Upper lobe of right lung (tissue), 1 donor: ENCODE data around the gene PDE7B. TPM values are rescaled to one million over a fixed set of nuclear protein-coding genes. Genes with fewer than 3 reads are reported as not detected.

Experiments
- ATAC-seq: fragments of 200-7000 bp; cut with Tn5 transposase; one replicate; pipeline ENCODE4 v1.9.1; 2020; ENCODE audit warnings: mild to moderate bottlenecking, moderate library complexity
- DNase-seq: peaks from one replicate; pipeline ENCODE4 v3.0.0-alpha.2; 2020
- H3K27ac ChIP-seq: fragments of 200-600 bp; one replicate; pipeline ENCODE4 v1.8.0; 2022
- H3K27me3 ChIP-seq: fragments of 200-600 bp; one replicate; pipeline ENCODE4 v1.8.0; 2022; ENCODE audit warnings: mild to moderate bottlenecking
- H3K36me3 ChIP-seq: fragments of 200-600 bp; one replicate; pipeline ENCODE4 v1.8.0; 2022
- H3K4me1 ChIP-seq: fragments of 200-600 bp; one replicate; pipeline ENCODE4 v1.8.0; 2022
- H3K4me3 ChIP-seq: fragments of 200-600 bp; one replicate; pipeline ENCODE4 v1.8.0; 2022; ENCODE audit warnings: mild to moderate bottlenecking
- H3K9me3 ChIP-seq: fragments of 200-600 bp; one replicate; pipeline ENCODE4 v1.8.0; 2022
- intact Hi-C: fragments of 100-400 bp; cut with DNase I; formaldehyde crosslinking; loops from one replicate; pipeline ENCODE4 v1.11.0; 2022
- total RNA-seq: library from RNA; stranded (reverse); fragmentation: NEBNext Ultra II Directional; extraction: Animal tissue kit (Norgen Biotek cat#: 25700); gene quantifications from one replicate; pipeline ENCODE4 v1.2.1, GENCODE V29; 2021
- TF ChIP-seq, protein P1 (sequence below): fragments of 200-600 bp; IDR thresholded peaks from one replicate; pipeline ENCODE4 v1.8.0; 2022; ENCODE audit warnings: antibody characterized with exemption
- donor health status: DM: no; HTN: yes; CAD: no; lungs with severe emphysema.

The PDE7B gene
- total RNA-seq, 1 donor from 2014 or later, result 4.2 TPM

DNA sequence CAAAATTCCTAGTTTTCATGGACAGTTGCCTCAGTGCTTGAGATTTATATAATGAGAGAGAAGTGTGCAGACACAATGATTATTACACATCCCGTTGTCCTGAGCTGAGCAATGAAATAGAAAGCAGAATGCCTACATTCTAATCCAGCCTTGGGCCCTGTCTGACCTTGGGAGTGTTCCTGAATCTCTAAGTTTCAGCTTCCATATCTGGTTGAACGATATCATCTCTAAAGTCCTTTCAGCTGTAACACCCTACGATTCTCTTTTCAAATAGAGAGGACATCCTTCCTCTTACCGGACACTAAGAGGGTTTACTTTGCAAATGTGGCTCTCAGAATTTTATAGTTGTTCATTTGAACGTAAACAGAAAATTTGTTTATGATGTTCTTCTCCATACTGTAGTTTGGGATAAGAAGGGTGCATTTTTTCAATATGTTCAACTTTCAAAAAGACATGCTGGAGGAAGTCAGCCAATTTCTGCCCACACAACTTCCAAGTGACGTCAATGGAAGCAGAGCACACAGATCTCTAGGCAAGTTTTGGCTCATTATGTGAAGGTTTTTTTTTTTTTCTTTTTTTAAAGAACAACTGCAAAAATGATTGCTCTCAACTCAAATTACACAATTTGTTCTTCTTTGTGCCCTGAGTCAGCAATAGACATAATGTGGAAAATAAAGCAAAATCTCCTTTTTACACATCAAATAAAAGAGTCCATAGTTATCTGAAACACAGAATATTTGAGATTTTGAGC lies 50.4 kb downstream of the PDE7B start:
- Histone ChIP-seq H3K4me3 (no peak overlapping the region), H3K9me3 (no peaks in the 10 kb centered on the region), H3K27ac (no peak overlapping the region), H3K36me3 (no peaks in the 10 kb centered on the region), H3K4me1 (peaks cover 9% of the 10 kb centered on the region), H3K27me3 (no peaks in the 10 kb centered on the region)
- DNase-seq, result no peak
- TF ChIP-seq, protein P1, sequence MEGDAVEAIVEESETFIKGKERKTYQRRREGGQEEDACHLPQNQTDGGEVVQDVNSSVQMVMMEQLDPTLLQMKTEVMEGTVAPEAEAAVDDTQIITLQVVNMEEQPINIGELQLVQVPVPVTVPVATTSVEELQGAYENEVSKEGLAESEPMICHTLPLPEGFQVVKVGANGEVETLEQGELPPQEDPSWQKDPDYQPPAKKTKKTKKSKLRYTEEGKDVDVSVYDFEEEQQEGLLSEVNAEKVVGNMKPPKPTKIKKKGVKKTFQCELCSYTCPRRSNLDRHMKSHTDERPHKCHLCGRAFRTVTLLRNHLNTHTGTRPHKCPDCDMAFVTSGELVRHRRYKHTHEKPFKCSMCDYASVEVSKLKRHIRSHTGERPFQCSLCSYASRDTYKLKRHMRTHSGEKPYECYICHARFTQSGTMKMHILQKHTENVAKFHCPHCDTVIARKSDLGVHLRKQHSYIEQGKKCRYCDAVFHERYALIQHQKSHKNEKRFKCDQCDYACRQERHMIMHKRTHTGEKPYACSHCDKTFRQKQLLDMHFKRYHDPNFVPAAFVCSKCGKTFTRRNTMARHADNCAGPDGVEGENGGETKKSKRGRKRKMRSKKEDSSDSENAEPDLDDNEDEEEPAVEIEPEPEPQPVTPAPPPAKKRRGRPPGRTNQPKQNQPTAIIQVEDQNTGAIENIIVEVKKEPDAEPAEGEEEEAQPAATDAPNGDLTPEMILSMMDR, result no peak
- no peak for ATAC-seq
- intact Hi-C loops, result no loop called here

DNA sequence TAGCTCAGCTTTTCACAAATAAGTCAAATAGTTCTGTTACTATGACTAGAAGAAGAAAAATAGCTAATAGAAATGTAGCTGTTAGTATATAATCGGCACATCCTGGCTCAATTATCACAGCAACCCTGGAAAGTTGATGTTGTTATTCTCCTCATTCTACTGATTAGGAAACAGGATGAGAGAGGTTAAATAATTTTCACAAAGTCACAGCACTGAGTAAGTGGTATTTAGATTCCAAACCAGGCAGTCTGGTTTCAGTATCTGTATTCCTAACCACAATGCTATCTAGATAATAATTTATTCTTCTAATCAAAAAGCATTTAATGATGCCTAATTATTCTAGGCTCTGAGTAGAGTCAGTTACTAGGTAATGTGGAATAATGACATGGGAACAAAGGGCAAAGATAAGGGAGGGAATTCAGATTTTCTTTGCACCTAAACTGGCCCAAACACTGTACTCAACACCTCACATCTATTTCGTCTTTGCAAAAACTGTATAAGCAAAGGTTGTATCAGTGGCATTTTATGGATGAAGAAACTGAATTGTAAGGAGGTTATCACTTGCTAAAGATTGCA lies 51.3 kb downstream of the PDE7B start:
- TF ChIP-seq, protein P1, result no peak
- intact Hi-C loops, result no loop called here
- DNase-seq (no peak), ATAC-seq (no peak)
- Histone ChIP-seq H3K36me3 (no peaks in the 10 kb centered on the region), H3K4me1 (peaks cover 9% of the 10 kb centered on the region), H3K27me3 (no peaks in the 10 kb centered on the region), H3K4me3 (no peak overlapping the region), H3K27ac (no peak overlapping the region), H3K9me3 (no peaks in the 10 kb centered on the region)

DNA sequence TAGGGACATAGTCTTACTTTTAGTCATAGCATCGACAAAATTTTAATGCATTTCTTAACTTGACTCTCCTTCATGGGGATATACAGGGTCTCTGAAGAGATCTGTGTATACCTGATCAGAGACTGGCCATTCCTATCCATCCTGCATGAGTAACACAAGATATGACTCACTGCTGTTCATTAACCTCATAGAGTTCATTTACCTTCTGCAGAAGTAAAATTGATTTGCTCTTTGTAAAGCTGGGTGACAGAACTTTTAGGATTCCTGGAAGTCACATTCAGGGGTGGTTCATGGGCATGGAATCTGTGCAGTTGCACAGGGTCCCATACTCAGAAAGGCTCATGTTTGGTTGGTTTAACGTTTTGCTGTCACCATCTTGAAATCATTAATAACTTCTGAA lies 53.2 kb downstream of the PDE7B start:
- H3K9me3 ChIP-seq, result no peaks in the 10 kb centered on the region
- no peaks in the 10 kb centered on the region for H3K36me3 ChIP-seq
- H3K27ac ChIP-seq, result no peak overlapping the region
- H3K4me1 ChIP-seq, result peaks cover 9% of the 10 kb centered on the region
- ATAC-seq (no peak), DNase-seq (no peak)
- no peak overlapping the region for H3K4me3 ChIP-seq
- intact Hi-C loops, result no loop called here
- no peaks in the 10 kb centered on the region for H3K27me3 ChIP-seq
- TF ChIP-seq, protein P1, result no peak

DNA sequence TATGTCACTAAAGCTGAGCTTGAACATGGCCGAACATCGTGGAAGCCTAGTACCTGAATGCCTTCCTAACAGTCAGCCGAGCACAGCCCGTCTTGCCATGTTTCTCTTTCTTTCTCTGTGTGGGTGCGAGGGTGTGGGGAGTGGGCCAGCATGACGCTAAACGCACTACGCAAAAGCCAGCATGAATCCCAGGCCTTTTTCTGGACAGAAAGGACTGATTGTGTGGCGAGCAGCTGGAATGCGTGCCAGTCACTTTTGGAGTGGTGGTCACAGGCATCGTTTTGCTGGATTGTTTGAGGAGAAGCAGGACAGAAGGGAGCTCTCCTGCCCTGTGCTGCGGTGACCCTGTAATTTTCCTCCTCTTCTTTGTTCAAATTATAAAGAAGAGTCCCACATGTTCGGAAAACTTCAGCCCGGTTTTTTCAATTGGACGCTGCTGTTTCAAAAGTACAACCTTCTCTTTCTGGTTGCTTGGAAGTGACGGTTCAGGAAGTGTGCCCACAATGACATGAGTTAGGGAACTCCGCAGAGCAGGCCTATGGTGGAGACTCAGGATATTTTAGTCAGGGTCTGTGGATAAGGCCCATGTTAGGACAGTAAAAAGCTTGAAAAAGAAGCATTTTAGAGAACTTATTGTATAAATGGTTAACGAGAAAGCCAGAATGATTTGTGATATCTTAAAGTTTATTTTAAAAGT lies 54.3 kb downstream of the PDE7B start:
- peaks cover 9% of the 10 kb centered on the region for H3K4me1 ChIP-seq
- TF ChIP-seq, protein P1, result no peak
- intact Hi-C loops, result no loop called here
- no peak for ATAC-seq
- no peak overlapping the region for H3K4me3 ChIP-seq
- no peaks in the 10 kb centered on the region for H3K27me3 ChIP-seq
- no peaks in the 10 kb centered on the region for H3K36me3 ChIP-seq
- no peak for DNase-seq
- no peak overlapping the region for H3K27ac ChIP-seq
- H3K9me3 ChIP-seq, result no peaks in the 10 kb centered on the region

DNA sequence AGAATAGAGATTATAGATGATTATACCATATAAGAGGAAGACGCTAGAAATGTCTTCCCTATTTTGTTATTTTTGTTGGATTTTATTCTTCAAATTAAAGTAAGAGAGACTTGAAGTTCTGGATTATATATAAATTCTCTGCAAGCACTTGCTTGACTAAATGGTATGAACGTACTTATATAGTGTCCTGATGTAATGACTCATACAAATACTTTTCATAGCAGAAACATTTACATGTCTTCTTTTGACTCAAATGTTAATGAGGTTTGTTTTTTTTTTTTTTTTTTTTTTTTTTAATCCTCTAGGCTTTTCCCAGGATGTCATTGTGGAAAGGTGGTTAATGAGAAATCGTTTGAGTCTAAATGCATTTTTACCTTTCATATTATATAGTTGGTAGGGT lies 55.0 kb downstream of the PDE7B start:
- Histone ChIP-seq H3K4me1 (peaks cover 9% of the 10 kb centered on the region), H3K36me3 (no peaks in the 10 kb centered on the region), H3K4me3 (no peak overlapping the region), H3K27me3 (no peaks in the 10 kb centered on the region), H3K9me3 (no peaks in the 10 kb centered on the region), H3K27ac (no peak overlapping the region)
- TF ChIP-seq, protein P1, result no peak
- intact Hi-C loops, result no loop called here
- DNase-seq, result no peak
- ATAC-seq, result no peak
